DOHH2 (cell line): ENCODE data around the gene ARF3.
"Not testable (repeated sequence)": the region's sequence is repeated elsewhere in the genome, so short reads cannot be mapped to it uniquely, and the experiment has no call there.

Experiments used
- H3F3A ChIP-seq: fragments of 200-600 bp; sonication (generic), shearing (Covaris generic); 2 replicates; pipeline ENCODE4 v1.6.0; 2016; ENCODE audit warnings: antibody characterized with exemption, mild to moderate bottlenecking; ENCODE audit not compliant: control insufficient read depth, insufficient read depth
- H3K27ac ChIP-seq: fragments of 200-600 bp; sonication (generic); 2 replicates; pipeline ENCODE4 v1.5.1; 2014; ENCODE audit warnings: low read depth, mild to moderate bottlenecking, low read length, moderate library complexity
- H3K27me3 ChIP-seq: fragments of 200-600 bp; sonication (generic); 2 replicates; pipeline ENCODE4 v1.6.1; 2014; ENCODE audit warnings: mild to moderate bottlenecking, low read length, mixed read lengths; ENCODE audit not compliant: control insufficient read depth
- H3K36me3 ChIP-seq: fragments of 200-600 bp; sonication (generic); 2 replicates; pipeline ENCODE4 v1.6.1; 2014; ENCODE audit warnings: mild to moderate bottlenecking, low read length, moderate library complexity, mixed read lengths; ENCODE audit not compliant: control insufficient read depth
- H3K4me1 ChIP-seq: fragments of 200-600 bp; sonication (generic); 2 replicates; pipeline ENCODE4 v1.6.1; 2014; ENCODE audit warnings: mild to moderate bottlenecking, low read length, mixed read lengths; ENCODE audit not compliant: control insufficient read depth
- H3K4me2 ChIP-seq: fragments of 200-600 bp; sonication (generic); 2 replicates; pipeline ENCODE4 v1.6.0; 2014; ENCODE audit warnings: mild to moderate bottlenecking, low read length, moderate library complexity
- H3K4me3 ChIP-seq: fragments of 200-600 bp; sonication (generic); 2 replicates; pipeline ENCODE4 v1.5.1; 2014; ENCODE audit warnings: mild to moderate bottlenecking, low read length, mixed read lengths
- H3K79me2 ChIP-seq: fragments of 200-600 bp; sonication (generic); 2 replicates; pipeline ENCODE4 v1.6.1; 2014; ENCODE audit warnings: mild to moderate bottlenecking, low read length, mixed read lengths; ENCODE audit not compliant: control insufficient read depth
- H3K9me2 ChIP-seq: fragments of 200-600 bp; sonication (generic); replicated peaks from 2 replicates; pipeline ENCODE4 v1.6.1; 2014; ENCODE audit warnings: mild to moderate bottlenecking, low read length, mixed read lengths; ENCODE audit not compliant: control insufficient read depth
- H3K9me3 ChIP-seq: fragments of 200-600 bp; sonication (generic); 2 replicates; pipeline ENCODE4 v1.6.1; 2014; ENCODE audit warnings: antibody characterized with exemption, low read length, mixed read lengths; ENCODE audit not compliant: control insufficient read depth, insufficient read depth
- H4K20me1 ChIP-seq: fragments of 200-600 bp; sonication (generic); 2 replicates; pipeline ENCODE4 v1.6.0; 2014; ENCODE audit warnings: low read depth, mild to moderate bottlenecking, antibody characterized with exemption, low read length, moderate library complexity; ENCODE audit not compliant: control insufficient read depth, insufficient read depth
- CTCF ChIP-seq: fragments of 200-600 bp; sonication (generic); IDR thresholded peaks from one replicate; pipeline ENCODE4 v1.5.1; 2014; ENCODE audit warnings: antibody characterized with exemption, mild to moderate bottlenecking, low read depth, low read length; ENCODE audit not compliant: poor library complexity, severe bottlenecking
- EZH2phosphoT487 ChIP-seq: fragments of 200-600 bp; sonication (generic); IDR thresholded peaks from 2 replicates; pipeline ENCODE4 v1.6.1; 2017; ENCODE audit warnings: borderline replicate concordance, mild to moderate bottlenecking, antibody characterized with exemption, low read length, moderate library complexity, mixed read lengths

The ARF3 gene

GRCh38 chr12:48910196-48910595 is 47.1 kb downstream of the ARF3 start:
- H3F3A ChIP-seq, result no peaks in the 10 kb centered on the region
- H3K4me2 ChIP-seq, result no peak overlapping the region

GRCh38 chr12:48909698-48910097 is 47.6 kb downstream of the ARF3 start:
- not testable (repeated sequence) for H3F3A ChIP-seq, H3K27me3 ChIP-seq, H3K4me1 ChIP-seq, H3K27ac ChIP-seq, H3K36me3 ChIP-seq, H3K4me3 ChIP-seq, H3K79me2 ChIP-seq, H4K20me1 ChIP-seq, H3K4me2 ChIP-seq, H3K9me3 ChIP-seq, H3K9me2 ChIP-seq

More at GRCh38 chr12:48910196-48910595, 47.1 kb downstream of the ARF3 start:
- H4K20me1 ChIP-seq, result no peaks in the 10 kb centered on the region
- no peaks in the 10 kb centered on the region for H3K9me3 ChIP-seq
- H3K79me2 ChIP-seq, result no peaks in the 10 kb centered on the region
- no peaks in the 10 kb centered on the region for H3K36me3 ChIP-seq
- no peaks in the 10 kb centered on the region for H3K27me3 ChIP-seq
- H3K27ac ChIP-seq, result no peak overlapping the region
- no peaks in the 10 kb centered on the region for H3K9me2 ChIP-seq
- H3K4me3 ChIP-seq, result no peak overlapping the region
- TF ChIP-seq EZH2phosphoT487 (no peak), CTCF (no peak)
- no peaks in the 10 kb centered on the region for H3K4me1 ChIP-seq

GRCh38 chr12:48907245-48907644 is 50.0 kb downstream of the ARF3 start:
- H3K27ac ChIP-seq, result no peak overlapping the region
- TF ChIP-seq CTCF (no peak), EZH2phosphoT487 (no peak)
- H3K27me3 ChIP-seq, result peaks cover 5% of the 10 kb centered on the region
- peaks cover 5% of the 10 kb centered on the region; the same call in 1 of the 2 replicates for H3K4me1 ChIP-seq
- H3K9me2 ChIP-seq, result no peaks in the 10 kb centered on the region
- no peaks in the 10 kb centered on the region for H3K79me2 ChIP-seq
- H3K4me3 ChIP-seq, result no peak overlapping the region
- H4K20me1 ChIP-seq, result no peaks in the 10 kb centered on the region
- no peaks in the 10 kb centered on the region for H3K9me3 ChIP-seq
- H3K36me3 ChIP-seq, result no peaks in the 10 kb centered on the region
- H3F3A ChIP-seq, result no peaks in the 10 kb centered on the region
- no peak overlapping the region for H3K4me2 ChIP-seq

GRCh38 chr12:48903982-48904411 is 53.3 kb downstream of the ARF3 start:
- Histone ChIP-seq H3K79me2 (no peaks in the 10 kb centered on the region), H3K4me1 (peaks cover 5% of the 10 kb centered on the region; the same call in 1 of the 2 replicates), H3F3A (no peaks in the 10 kb centered on the region), H3K9me2 (no peaks in the 10 kb centered on the region), H3K9me3 (no peaks in the 10 kb centered on the region), H3K4me2 (peak overlapping the region; percentile 66), H3K27me3 (peaks cover 5% of the 10 kb centered on the region), H3K36me3 (no peaks in the 10 kb centered on the region), H3K27ac (no peak overlapping the region), H4K20me1 (no peaks in the 10 kb centered on the region), H3K4me3 (peak overlapping the region; percentile 54)
- TF ChIP-seq CTCF (peak; percentile 51), EZH2phosphoT487 (no peak)
